Coronary artery (tissue), 2 donors: ENCODE measurements around the gene PAX9.

Experiments
- DNase-seq: peaks from one replicate; pipeline ENCODE4 v3.0.0-alpha.2; 2017; ENCODE audit warnings: low spot score
- H3K27ac ChIP-seq, 2 donors: fragments of 200-600 bp; sonication (generic); one replicate each; pipeline ENCODE4 v1.5.1; 2016 to 2019
- H3K4me3 ChIP-seq: fragments of 200-600 bp; sonication (generic); 2 replicates; pipeline ENCODE4 v1.5.1; 2016; ENCODE audit warnings: mild to moderate bottlenecking, moderate library complexity
- CTCF ChIP-seq: fragments of 200-600 bp; sonication (generic); IDR thresholded peaks from one replicate; pipeline ENCODE4 v1.5.1; 2019; ENCODE audit warnings: antibody characterized with exemption

PAX9 gene

GRCh38 chr14:36649872-36650650 is 11.6 kb upstream of the PAX9 start:
- TF ChIP-seq CTCF, result no peak

DNA sequence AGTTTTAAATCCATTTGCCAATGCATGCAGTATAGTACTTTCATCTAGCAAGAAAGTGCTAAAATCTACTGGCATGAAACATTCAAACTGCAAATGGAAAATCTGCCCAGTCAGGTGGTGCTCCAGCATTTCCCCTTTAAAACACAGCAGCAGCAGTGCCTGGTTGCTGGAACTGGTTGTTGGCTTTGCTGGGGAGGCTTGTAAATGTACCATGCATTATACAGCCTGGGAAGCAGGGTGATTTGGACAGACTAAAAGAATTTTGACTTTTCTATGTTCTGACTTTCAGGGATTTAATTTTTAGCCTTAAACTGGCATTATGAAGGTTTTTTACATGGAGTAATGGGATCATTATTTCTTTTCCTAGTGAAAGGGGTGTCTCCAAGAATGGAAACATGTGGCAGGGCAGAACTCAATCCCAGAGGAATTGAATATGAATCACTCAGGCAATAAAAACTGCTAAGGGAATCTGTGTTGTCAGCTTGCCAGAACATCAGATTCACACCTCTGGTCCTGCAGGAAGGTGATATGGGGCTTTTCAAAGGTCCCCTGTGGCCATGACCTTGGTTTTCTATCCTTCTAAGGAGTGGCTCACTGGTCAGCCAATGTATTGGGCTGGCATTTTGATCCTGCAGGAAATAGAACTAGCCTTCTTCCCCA is 9.0 kb upstream of the PAX9 start:
- Histone ChIP-seq H3K27ac (no peak overlapping the region), H3K4me3 (no peak overlapping the region)
- DNase-seq, result no peak
- no peak for TF ChIP-seq CTCF

More at GRCh38 chr14:36649872-36650650, 11.6 kb upstream of the PAX9 start:
- H3K27ac ChIP-seq, result no peak overlapping the region
- H3K4me3 ChIP-seq, result no peak overlapping the region
- no peak for DNase-seq

DNA sequence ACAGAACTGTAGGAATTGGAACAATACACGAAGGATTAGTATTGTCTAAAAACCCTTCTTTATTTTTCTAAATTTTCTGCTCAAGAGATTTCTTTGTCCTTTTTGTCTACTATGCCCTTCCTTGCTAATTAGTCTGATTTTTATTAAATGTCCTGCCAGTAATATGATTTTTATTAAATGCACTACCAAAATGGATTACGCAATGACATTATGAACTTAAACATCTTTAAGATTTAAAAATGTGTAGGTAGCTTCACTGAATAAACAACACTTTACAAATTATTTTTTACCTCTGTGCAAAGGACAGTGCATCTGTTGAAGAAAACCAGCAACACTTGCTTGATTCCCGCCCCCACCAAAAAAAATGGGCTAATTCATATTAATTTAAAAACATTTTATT is 8.2 kb upstream of the PAX9 start:
- DNase-seq, result no peak
- Histone ChIP-seq H3K4me3 (no peak overlapping the region), H3K27ac (no peak overlapping the region)
- TF ChIP-seq CTCF, result no peak

- TF ChIP-seq CTCF, result no peak
- H3K27ac ChIP-seq, result no peak overlapping the region
- no peak for DNase-seq
- H3K4me3 ChIP-seq, result no peak overlapping the region
Measured at GRCh38 chr14:36653962-36654793, 7.5 kb upstream of the PAX9 start.

GRCh38 chr14:36654794-36655381 is 6.8 kb upstream of the PAX9 start:
- Histone ChIP-seq H3K4me3 (no peak overlapping the region), H3K27ac (no peak overlapping the region)
- DNase-seq, result no peak
- TF ChIP-seq CTCF, result no peak

DNA sequence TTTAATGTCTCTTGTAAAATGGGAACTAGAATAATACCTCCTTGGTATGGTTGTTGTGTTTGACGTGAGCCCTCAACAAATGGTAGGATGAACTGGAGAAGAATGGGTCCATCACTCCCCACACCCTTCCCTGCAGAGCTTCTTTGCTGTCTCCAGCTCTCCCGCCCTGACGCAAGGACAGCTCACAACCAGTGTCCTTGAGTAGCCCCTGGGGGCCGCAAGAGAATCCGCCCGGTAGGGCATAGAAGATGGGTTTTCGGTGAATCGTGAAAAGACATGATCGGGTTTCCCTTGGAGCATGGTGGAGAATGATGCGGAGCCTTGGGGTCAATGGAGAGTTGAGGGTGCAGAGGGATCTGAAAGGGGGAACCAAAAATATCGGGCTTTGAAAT is 6.1 kb upstream of the PAX9 start:
- Histone ChIP-seq H3K27ac (no peak overlapping the region), H3K4me3 (peak overlapping the region; percentile 55)
- TF ChIP-seq CTCF, result no peak
- no peak for DNase-seq
